Activated naive CD4-positive, alpha-beta T cell treated with anti-CD3 and anti-CD28 coated beads, Interleukin-2, amount 50 U/mL, for 16 hours (primary cell): ENCODE measurements around the gene CHD9.

Experiments
- DNase-seq: peaks from one replicate; pipeline ENCODE4 v3.0.0-alpha.2; 2020

CHD9 gene

DNA sequence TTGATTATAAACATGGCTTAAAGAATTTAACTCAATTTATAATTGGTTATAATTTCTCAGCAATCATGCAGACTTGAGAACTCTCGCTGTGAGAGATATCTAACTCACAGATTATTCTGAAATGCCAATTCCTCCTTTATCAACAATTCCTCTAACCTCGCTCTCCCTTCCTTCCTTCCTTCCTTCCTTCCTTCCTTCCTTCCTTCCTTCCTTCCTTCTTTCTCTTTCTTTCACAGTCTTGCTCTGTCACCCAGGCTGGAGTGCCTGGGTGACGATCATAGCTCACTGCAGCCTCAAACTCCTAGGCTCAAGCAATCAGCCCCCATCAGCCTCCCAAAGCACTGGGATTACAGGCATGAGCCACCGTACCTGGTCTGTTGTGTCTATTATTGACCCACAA lies 42.4 kb downstream of the CHD9 start:
- no peak for DNase-seq

GRCh38 chr16:53098526-53099317 lies 43.9 kb downstream of the CHD9 start:
- DNase-seq, result peak; percentile 16

GRCh38 chr16:53099318-53100130 lies 44.7 kb downstream of the CHD9 start:
- peak; percentile 28 for DNase-seq

GRCh38 chr16:53100131-53100748 lies 45.4 kb downstream of the CHD9 start:
- DNase-seq, result no peak

GRCh38 chr16:53100889-53101288 lies 46.1 kb downstream of the CHD9 start:
- no peak for DNase-seq

GRCh38 chr16:53103811-53104210 lies 49.0 kb downstream of the CHD9 start:
- DNase-seq, result no peak

- DNase-seq, result no peak
These were observed 50.8 kb downstream of the CHD9 start for GRCh38 chr16:53105565-53105964.

GRCh38 chr16:53111078-53111791 lies 56.4 kb downstream of the CHD9 start:
- DNase-seq, result no peak

- no peak for DNase-seq
These were observed 57.2 kb downstream of the CHD9 start for GRCh38 chr16:53112015-53112414.

- no peak for DNase-seq
These were observed 60.3 kb downstream of the CHD9 start for GRCh38 chr16:53115047-53115446.

DNA sequence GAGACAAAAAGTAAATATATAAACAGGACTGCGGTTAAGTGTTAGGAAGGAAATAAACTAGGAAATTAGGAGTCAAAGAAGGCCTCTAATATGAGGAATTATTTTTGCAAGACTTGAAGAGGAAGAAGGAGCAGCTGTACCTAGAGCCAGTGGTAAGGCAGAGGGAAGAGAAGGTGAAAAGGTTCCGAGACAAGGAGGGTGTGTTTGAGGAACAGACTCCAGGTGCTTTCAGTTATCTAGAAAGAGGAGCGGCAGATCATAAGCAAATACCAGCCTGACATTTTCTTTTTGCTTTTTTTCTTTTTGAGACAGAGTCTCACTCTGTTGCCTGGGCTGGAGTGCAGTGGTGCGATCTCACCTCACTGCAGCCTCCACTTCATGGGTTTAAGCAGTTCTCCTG lies 61.0 kb downstream of the CHD9 start:
- no peak for DNase-seq

GRCh38 chr16:53121043-53121620 lies 66.3 kb downstream of the CHD9 start:
- no peak for DNase-seq

GRCh38 chr16:53121661-53122060 lies 66.9 kb downstream of the CHD9 start:
- DNase-seq, result no peak

DNA sequence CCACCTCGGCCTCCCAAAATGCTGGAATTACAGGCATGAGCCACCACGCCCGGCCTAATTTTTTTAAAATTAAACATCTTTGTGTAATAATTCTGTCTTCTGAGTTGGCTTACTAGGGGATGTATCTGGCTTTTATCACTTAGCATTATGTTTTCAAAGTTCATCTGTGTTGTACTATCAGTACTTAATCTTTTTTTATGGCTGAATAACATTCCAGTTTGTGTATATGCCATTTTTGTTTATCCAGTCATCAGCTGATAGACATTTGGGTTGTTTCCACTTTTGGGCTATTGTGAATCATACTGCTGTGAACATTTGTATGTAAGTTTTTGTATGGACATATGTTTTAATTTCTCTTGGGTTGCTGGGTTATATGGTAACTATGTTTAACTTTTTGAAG lies 69.0 kb downstream of the CHD9 start:
- no peak for DNase-seq

DNA sequence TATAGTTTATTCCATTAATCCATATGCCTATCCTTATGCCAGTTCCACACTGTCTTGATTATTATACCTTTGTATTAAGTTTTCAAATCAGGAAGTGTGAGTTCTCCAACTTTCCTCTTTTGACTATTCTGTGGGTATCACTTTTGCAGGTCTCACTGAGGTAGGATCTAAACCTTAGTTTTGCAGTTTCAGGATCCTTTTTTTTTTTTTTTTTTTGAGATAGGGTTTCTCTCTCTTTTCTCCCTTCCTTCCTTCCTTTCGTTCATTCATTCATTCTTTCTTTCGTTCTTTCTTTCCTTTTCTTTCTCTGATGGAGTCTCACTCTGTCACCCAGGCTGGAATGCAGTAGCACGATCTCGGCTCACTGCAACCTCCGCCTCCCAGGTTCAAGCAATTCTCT lies 71.6 kb downstream of the CHD9 start:
- DNase-seq, result no peak

DNA sequence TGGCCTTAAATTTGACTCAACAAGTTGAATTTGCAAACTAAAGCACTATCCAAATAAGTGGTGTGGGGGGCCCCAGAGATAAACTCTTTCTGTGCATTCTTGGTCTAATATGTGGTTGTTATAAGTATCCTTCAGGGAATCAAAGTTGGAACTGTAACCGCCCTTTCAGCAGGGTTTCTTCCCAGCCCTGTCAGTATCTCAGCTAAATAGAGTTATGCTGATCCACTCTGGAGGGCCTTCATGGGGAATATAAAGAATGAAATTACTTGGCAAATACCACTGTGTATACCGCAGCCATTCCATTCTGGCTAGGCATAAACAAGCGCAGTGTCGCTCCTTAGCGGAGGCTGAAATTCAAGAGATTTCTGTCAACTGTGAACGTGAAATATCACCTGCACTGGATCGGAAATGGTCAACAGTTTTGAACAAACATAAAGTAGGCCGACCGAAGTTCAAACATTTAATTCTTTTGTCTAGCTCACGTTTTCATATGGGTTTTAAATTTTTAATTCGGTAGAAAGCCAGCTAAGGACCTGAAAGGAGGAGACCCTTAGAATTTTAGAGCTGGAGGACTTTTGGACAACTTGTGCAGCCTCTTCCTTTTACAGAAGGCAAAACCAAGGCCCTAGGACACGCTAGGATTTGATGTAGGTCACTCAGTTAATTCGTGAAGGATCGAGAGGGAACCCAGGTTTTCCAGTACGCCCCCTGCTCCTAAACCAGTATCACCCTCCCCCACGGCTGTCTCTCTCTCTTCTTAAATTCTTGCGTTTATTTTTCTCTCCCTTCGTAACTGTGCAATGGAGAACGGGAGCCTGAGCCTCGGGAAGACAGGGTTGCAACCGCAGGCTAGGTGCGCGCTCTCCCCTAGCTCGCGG lies 74.7 kb downstream of the CHD9 start:
- DNase-seq, result no peak

GRCh38 chr16:53130159-53131049 lies 75.6 kb downstream of the CHD9 start:
- DNase-seq, result peak; percentile 94

DNA sequence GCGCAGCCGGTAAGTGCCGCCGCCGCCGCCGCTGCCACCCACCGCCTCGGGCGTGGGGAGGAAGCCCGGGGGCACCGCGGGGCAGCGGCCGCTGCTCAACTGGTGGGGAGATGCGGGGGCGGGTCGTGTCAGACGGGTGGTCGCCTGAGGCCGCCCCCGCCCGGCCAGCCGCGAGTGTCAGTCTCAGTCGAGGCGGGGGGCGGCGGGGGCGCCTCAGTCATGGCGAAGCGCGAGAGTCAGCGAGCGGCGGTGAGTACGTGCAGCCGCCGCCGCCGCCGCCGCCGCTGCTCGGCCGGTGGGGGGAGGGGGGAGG lies 76.2 kb downstream of the CHD9 start:
- DNase-seq, result no peak

DNA sequence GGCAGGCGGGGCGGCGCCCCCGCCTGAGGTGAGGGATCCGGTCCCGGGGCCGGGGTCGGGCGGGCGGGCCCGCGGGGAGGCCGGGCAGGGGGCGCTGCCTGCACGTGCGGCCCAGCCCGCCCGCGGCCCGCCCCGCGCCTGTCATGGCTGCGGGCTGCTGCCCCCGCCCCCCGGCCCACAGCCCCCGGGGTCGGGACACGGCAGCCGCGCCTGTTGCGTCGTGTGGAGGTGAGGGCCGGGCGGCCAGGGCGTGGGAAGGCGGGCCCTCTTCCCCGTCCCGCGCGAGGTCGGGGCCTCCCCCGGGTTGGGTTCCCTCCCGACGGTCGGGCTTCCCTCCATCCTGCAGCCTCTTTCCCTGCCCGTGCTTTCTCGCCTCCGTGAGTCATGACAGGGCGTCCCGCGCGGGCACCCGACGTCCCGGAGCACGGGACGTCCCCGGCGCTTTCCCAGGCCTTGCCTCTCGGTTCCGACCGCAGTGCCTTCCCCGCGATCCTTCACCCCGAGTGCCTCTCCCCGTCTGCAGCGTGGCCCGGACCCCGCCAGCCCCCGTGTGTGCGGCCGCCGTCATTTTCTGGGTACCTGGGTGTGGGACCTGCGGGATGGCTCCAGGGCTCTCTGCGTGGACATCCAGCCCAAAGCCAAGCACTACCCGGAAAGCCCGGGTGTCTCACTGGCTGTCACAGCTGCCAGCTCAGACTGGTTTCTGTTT lies 76.7 kb downstream of the CHD9 start:
- peak; percentile 60 for DNase-seq

GRCh38 chr16:53132406-53132805 lies 77.6 kb downstream of the CHD9 start:
- DNase-seq, result no peak
